Measurements from ENCODE around the gene PTPRF.

GRCh38 chr1:43660355-43660754 lies 129.7 kb downstream of the PTPRF start:
- no peak for TF ChIP-seq CTCF (IDR thresholded peaks at IDR 0.05; ENCODE audit: low read depth, low read length, missing input control)
- TF ChIP-seq GABPA (IDR thresholded peaks at IDR 0.05 in 1 of 2, conservative IDR thresholded peaks at IDR 0.05 in 1 of 2), result no peak
- TF ChIP-seq JUND (IDR thresholded peaks at IDR 0.05), result no peak
- TF ChIP-seq TAF1 (conservative IDR thresholded peaks at IDR 0.05), result no peak
- TF ChIP-seq HNF4G (IDR thresholded peaks at IDR 0.05), result no peak
- TF ChIP-seq MAX (IDR thresholded peaks at IDR 0.05), result no peak
- TF ChIP-seq ATF3 (IDR thresholded peaks at IDR 0.05), result no peak
- TF ChIP-seq, protein P1, sequence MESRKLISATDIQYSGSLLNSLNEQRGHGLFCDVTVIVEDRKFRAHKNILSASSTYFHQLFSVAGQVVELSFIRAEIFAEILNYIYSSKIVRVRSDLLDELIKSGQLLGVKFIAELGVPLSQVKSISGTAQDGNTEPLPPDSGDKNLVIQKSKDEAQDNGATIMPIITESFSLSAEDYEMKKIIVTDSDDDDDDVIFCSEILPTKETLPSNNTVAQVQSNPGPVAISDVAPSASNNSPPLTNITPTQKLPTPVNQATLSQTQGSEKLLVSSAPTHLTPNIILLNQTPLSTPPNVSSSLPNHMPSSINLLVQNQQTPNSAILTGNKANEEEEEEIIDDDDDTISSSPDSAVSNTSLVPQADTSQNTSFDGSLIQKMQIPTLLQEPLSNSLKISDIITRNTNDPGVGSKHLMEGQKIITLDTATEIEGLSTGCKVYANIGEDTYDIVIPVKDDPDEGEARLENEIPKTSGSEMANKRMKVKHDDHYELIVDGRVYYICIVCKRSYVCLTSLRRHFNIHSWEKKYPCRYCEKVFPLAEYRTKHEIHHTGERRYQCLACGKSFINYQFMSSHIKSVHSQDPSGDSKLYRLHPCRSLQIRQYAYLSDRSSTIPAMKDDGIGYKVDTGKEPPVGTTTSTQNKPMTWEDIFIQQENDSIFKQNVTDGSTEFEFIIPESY (IDR thresholded peaks at IDR 0.05), result no peak
- no peak for TF ChIP-seq YY1 (IDR thresholded peaks at IDR 0.05)
- TF ChIP-seq RXRA (IDR thresholded peaks at IDR 0.05), result no peak
